ENCODE data around the gene RTKN2. TPM values are rescaled to one million over a fixed set of nuclear protein-coding genes. Genes with fewer than 3 reads are reported as not detected.
A peak's percentile ranks its signal among the peaks of the same experiment; 100 is the strongest.

RTKN2 gene, protein sequence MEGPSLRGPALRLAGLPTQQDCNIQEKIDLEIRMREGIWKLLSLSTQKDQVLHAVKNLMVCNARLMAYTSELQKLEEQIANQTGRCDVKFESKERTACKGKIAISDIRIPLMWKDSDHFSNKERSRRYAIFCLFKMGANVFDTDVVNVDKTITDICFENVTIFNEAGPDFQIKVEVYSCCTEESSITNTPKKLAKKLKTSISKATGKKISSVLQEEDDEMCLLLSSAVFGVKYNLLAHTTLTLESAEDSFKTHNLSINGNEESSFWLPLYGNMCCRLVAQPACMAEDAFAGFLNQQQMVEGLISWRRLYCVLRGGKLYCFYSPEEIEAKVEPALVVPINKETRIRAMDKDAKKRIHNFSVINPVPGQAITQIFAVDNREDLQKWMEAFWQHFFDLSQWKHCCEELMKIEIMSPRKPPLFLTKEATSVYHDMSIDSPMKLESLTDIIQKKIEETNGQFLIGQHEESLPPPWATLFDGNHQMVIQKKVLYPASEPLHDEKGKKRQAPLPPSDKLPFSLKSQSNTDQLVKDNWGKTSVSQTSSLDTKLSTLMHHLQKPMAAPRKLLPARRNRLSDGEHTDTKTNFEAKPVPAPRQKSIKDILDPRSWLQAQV
- total RNA-seq = under 1 TPM; 0.05 to 0.46 (median 0.17) TPM
- polyA plus RNA-seq = under 1 TPM; 0.28 to 0.52 TPM
- long read RNA-seq, donor 1 = 0 reads
- long read RNA-seq, donor 2, full-length matches to known transcripts = 4 of 4 reads
- long read RNA-seq, donor 2, partial matches to known transcripts = 0 of 4 reads
- long read RNA-seq, donor 2, other reads (novel, unspliced or antisense) = 0 of 4 reads
- long read RNA-seq, donor 3 = 0 reads

DNA sequence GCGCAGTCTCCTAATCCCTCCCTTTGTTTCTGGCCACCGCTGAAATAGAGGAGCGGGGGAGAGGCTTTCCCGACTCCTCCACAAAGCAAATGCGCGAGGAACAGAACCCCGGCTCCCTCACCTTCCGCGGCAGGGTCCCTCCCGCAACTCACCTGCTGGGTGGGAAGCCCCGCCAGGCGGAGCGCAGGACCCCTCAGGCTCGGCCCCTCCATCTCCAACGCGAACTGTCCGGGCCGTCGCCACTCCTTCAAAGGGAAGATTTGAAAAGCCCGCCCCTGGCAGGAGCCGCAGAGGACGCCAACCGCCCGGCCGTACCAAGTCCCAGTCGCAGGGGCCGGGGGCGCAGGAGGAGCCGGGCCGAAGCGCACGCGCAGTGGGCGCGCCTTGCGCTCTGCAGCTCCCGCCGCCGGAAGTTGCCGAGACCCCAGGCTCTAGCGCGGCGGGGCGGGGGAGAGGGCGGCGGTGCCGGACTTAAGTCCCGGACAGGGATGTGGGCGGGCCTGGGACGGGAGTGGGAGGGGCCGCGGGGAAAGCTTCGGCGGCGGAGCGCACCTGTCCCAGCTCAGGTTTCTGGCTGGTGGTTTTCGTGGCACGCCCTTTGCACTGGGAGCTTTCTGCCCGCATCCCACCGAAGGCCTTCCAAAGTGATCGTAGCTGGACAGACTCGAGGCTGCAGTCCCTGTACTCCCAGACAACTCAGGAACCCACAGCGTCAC is at the start of gene RTKN2:
Gene RTKN2 (minus strand): TSS at position 446 of the 716 bp plus-strand sequence. CDS start 234 bp downstream, at position 212.
- no peak for TF ChIP-seq EP300 (IDR thresholded peaks at IDR 0.05)
- TF ChIP-seq, protein P1, sequence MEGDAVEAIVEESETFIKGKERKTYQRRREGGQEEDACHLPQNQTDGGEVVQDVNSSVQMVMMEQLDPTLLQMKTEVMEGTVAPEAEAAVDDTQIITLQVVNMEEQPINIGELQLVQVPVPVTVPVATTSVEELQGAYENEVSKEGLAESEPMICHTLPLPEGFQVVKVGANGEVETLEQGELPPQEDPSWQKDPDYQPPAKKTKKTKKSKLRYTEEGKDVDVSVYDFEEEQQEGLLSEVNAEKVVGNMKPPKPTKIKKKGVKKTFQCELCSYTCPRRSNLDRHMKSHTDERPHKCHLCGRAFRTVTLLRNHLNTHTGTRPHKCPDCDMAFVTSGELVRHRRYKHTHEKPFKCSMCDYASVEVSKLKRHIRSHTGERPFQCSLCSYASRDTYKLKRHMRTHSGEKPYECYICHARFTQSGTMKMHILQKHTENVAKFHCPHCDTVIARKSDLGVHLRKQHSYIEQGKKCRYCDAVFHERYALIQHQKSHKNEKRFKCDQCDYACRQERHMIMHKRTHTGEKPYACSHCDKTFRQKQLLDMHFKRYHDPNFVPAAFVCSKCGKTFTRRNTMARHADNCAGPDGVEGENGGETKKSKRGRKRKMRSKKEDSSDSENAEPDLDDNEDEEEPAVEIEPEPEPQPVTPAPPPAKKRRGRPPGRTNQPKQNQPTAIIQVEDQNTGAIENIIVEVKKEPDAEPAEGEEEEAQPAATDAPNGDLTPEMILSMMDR (IDR thresholded peaks at IDR 0.05) = no peak
- TF ChIP-seq POLR2A (IDR thresholded peaks at IDR 0.05) = no peak
- peak; percentile 52 to 80 (median 69) for DNase-seq
- Histone ChIP-seq H3K27ac (no peak within 1 kb of the TSS), H3K36me3 (no peaks in the 10 kb centered on the region), H3K4me3 (peak within 1 kb of the TSS; percentile 75), H3K9me3 (no peaks in the 10 kb centered on the region), H3K4me1 (ENCODE audit: insufficient read depth) (peaks cover 4% of the 10 kb centered on the region), H3K27me3 (no peaks in the 10 kb centered on the region)
- 0 to 1% (median 1%) methylated on average over 36 to 63 of the region's 63 CpGs for WGBS, 3 donors
- intact Hi-C loops (cut with DNase I) = no loop called here

DNA sequence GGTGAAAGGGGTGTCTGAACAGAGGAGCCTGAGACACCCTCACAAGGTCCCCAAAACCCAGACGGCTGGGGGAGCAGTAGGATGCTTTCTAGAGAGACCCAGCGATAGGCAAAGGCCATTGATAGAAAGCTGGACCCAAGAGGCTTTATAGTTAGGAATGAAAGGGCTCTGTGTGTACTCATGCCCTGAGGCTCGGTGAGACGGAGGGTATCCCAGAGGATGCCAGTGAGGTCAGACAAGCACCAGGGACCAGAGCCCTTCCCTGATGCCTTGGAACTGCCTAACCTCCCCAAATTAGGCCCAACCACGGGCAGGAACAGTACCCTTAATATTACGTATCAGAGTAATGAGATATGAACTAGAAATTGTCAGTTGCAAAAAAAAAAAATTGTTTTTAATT is 48.6 kb upstream of the RTKN2 start:
- WGBS, 3 donors = 87 to 91% (median 88%) methylated on average over 6 of the region's 6 CpGs
- intact Hi-C loops (cut with DNase I) = no loop called here
- no peak for DNase-seq
- H3K9me3 ChIP-seq = no peaks in the 10 kb centered on the region
- no peak overlapping the region for H3K27ac ChIP-seq
- no peaks in the 10 kb centered on the region for H3K27me3 ChIP-seq
- no peaks in the 10 kb centered on the region for H3K36me3 ChIP-seq
- H3K4me3 ChIP-seq = no peak overlapping the region
- H3K4me1 ChIP-seq (ENCODE audit: insufficient read depth) = no peaks in the 10 kb centered on the region
- TF ChIP-seq POLR2A (IDR thresholded peaks at IDR 0.05) = no peak
- no peak for TF ChIP-seq EP300 (IDR thresholded peaks at IDR 0.05)
- TF ChIP-seq, protein P1 (IDR thresholded peaks at IDR 0.05) = no peak

DNA sequence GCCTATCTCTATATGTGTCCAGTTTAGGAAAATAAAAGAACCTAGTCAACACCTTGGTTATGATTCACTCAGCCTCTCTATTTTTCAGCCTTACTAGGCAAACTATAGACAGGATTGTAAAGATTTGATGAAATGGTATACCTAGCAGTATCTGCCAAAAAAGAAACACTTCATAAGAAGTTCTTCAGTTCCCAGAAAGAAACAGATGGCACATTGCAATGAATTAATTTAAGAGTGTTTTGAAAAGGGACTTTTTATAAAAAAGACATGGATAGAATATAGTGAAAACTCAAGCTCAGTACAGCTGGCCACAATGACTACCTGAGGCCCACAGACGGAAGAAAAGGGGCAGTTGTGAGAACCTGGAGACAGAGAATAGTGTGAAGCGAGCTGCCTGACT is 40.6 kb upstream of the RTKN2 start:
- intact Hi-C loops (cut with DNase I) = no loop called here
- no peak overlapping the region for H3K4me3 ChIP-seq
- 88 to 90% (median 88%) methylated on average over 2 of the region's 2 CpGs for WGBS, 3 donors
- H3K27me3 ChIP-seq = no peaks in the 10 kb centered on the region
- no peak for DNase-seq
- H3K36me3 ChIP-seq = no peaks in the 10 kb centered on the region
- H3K4me1 ChIP-seq (ENCODE audit: insufficient read depth) = no peaks in the 10 kb centered on the region
- TF ChIP-seq, protein P1 (IDR thresholded peaks at IDR 0.05) = no peak
- TF ChIP-seq EP300 (IDR thresholded peaks at IDR 0.05) (no peak), POLR2A (IDR thresholded peaks at IDR 0.05) (no peak)
- H3K9me3 ChIP-seq = no peaks in the 10 kb centered on the region
- no peak overlapping the region for H3K27ac ChIP-seq

DNA sequence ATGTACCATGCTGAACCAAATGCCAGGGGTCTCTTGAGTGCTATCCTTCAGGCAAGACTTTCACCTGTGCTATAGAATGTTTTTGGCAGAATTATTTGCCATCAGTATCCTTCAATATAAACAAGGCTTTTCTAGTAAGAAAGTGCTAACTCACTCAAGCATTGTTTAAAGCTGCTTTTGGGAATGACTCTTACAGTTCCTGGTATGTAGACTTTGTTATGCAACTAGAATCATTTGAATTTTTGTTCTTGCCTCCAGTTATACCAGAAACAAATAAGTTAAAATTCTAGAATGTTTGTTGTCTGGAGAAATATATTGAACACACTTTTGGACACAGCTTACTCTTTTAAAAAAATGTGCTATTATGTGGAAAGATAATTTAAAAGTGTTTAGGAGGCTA is 39.5 kb upstream of the RTKN2 start:
- no peaks in the 10 kb centered on the region for H3K36me3 ChIP-seq
- no peak overlapping the region for H3K4me3 ChIP-seq
- no peak for DNase-seq
- H3K4me1 ChIP-seq (ENCODE audit: insufficient read depth) = no peaks in the 10 kb centered on the region
- intact Hi-C loops (cut with DNase I) = no loop called here
- H3K27me3 ChIP-seq = no peaks in the 10 kb centered on the region
- TF ChIP-seq, protein P1 (IDR thresholded peaks at IDR 0.05) = no peak
- TF ChIP-seq POLR2A (IDR thresholded peaks at IDR 0.05) (no peak), EP300 (IDR thresholded peaks at IDR 0.05) (no peak)
- no peak overlapping the region for H3K27ac ChIP-seq
- H3K9me3 ChIP-seq = no peaks in the 10 kb centered on the region
